ENCODE results near the gene TARBP2. TPM values are rescaled to one million over a fixed set of nuclear protein-coding genes. Genes with fewer than 3 reads are reported as not detected.

Gene TARBP2
- total RNA-seq, 1 experiment from 2014 or later: 20.7 TPM

DNA sequence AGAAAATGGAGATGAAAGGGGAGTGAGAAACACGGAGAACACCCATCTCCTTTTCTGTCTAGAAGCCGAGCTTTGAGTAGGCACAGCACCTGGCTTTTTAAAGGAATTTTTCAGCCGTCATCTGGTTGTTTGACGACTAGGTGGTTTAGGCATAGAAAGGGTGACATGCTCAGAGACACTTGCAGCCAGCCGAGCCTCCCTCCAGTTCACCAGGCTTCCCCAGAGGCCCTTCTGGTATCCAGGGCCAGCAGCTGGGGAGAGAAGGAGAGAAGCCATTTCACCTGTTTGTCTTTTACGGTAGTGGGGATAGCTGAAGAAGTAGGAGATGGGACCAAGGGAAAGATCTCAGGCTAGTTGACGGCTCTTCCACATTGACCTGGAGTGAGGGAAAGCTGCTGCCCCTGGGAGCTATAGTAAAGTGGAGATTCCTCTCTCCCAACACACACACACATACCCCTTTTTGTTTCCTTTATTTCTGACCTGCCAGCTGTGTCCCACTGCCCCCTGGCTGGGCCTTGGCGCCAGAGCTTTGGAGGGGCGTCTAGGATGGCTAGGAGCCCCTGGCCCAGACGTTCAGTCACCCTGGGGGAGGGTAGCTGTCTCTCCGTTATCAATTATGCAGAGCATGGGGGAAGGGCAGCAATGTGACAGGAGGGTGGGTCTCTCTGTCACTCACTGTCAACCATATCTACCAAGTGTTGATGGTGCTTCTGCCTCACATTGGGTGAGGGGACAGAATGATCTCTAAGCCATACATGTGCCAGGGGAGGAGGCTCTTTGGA, 7.3 kb upstream of the TARBP2 start:
- no peak for TF ChIP-seq CTCF (IDR thresholded peaks at IDR 0.05; ENCODE audit: unreplicated experiment)
- Mint-ChIP-seq H3K27me3 (ENCODE audit: unreplicated experiment) (peaks cover 7% of the 10 kb centered on the region), H3K27ac (ENCODE audit: unreplicated experiment) (peak overlapping the region; percentile 75), H3K4me1 (ENCODE audit: low read depth, unreplicated experiment) (peaks cover 26% of the 10 kb centered on the region), H3K4me3 (ENCODE audit: low read depth, unreplicated experiment) (peak overlapping the region; percentile 96), H3K36me3 (ENCODE audit: insufficient read depth, unreplicated experiment) (peaks cover 27% of the 10 kb centered on the region), H3K9me3 (ENCODE audit: low read depth, unreplicated experiment) (no peaks in the 10 kb centered on the region)
- intact Hi-C loops (cut with micrococcal nuclease; ENCODE audit: unreplicated experiment): no loop called here
- DNase-seq: no peak
- CTCF ChIA-PET: interaction anchor here (0.5 kb wide), 1 partner anchor 610 kb away, joined by 6 read pairs; no protein-coding TSS in a partner anchor
- BruUV-seq (replicated peaks): no TSS peak

DNA sequence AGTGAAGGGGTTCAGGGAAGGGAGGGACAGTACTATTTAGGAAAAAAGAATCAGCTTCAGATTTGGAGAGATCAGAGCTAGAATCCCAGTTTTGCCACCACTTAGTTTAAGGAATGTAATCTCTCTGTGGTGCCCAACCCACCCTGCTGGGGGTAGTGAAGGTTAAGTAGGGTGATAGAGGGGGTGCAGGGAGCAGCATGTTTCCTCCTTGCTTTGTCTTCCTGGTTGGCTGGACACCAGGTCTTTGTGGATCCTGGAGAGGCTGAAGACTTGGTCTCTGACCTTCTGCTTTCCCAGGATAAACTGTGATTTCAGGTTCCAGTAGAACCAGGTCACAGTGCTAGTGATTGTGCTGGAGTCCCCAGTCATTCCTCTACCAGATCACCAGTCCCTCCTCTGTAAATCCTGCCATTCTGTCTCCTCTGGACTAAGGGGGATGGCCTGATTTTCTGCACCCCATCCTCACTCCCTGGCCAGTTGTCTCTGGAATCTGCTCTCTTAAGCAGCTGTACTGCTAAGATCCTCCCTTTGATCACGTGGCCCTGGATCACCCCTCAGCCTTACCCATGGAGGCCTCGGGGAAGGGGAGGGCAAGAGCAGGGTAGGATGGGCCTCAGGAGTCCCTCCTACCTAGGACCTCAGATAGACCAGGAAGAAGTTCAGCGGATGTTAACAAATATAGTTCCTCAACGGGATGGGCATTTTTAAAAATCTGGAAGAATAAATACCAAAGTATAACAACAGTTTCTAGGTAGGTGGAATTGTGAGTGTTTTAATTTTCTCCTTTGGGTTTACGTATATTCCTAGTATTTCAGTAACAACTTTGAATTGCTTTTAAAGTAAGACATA, 5.0 kb upstream of the TARBP2 start:
- CTCF ChIA-PET: interaction anchor here (0.9 to 1.2 kb wide), 2 partner anchors 12 to 175 kb away, joined by 3 to 6 read pairs; partner anchors contain the start of gene AAAS
- Mint-ChIP-seq H3K27me3 (ENCODE audit: unreplicated experiment) (peaks cover 10% of the 10 kb centered on the region), H3K36me3 (ENCODE audit: insufficient read depth, unreplicated experiment) (peaks cover 50% of the 10 kb centered on the region), H3K4me1 (ENCODE audit: low read depth, unreplicated experiment) (peaks cover 36% of the 10 kb centered on the region), H3K4me3 (ENCODE audit: low read depth, unreplicated experiment) (no peak overlapping the region), H3K9me3 (ENCODE audit: low read depth, unreplicated experiment) (no peaks in the 10 kb centered on the region), H3K27ac (ENCODE audit: unreplicated experiment) (no peak overlapping the region)
- no TSS peak for BruUV-seq (replicated peaks)
- DNase-seq: no peak
- intact Hi-C loops (cut with micrococcal nuclease; ENCODE audit: unreplicated experiment): no loop called here
- TF ChIP-seq CTCF (IDR thresholded peaks at IDR 0.05; ENCODE audit: unreplicated experiment): no peak

GRCh38 chr12:53496752-53497032, 4.4 kb upstream of the TARBP2 start:
- CTCF ChIA-PET: interaction anchor here (0.9 kb wide), 1 partner anchor 176 kb away, joined by 3 read pairs; the partner anchor contains the start of gene AAAS
- Mint-ChIP-seq H3K27ac (ENCODE audit: unreplicated experiment) (no peak overlapping the region), H3K4me3 (ENCODE audit: low read depth, unreplicated experiment) (no peak overlapping the region)

GRCh38 chr12:53497461-53497860, 3.6 kb upstream of the TARBP2 start:
- Mint-ChIP-seq H3K4me3 (ENCODE audit: low read depth, unreplicated experiment) (no peak overlapping the region), H3K36me3 (ENCODE audit: insufficient read depth, unreplicated experiment) (peaks cover 50% of the 10 kb centered on the region), H3K27ac (ENCODE audit: unreplicated experiment) (no peak overlapping the region), H3K9me3 (ENCODE audit: low read depth, unreplicated experiment) (no peaks in the 10 kb centered on the region), H3K4me1 (ENCODE audit: low read depth, unreplicated experiment) (peaks cover 43% of the 10 kb centered on the region), H3K27me3 (ENCODE audit: unreplicated experiment) (peaks cover 10% of the 10 kb centered on the region)
- DNase-seq: no peak
- no TSS peak for BruUV-seq (replicated peaks)
- TF ChIP-seq CTCF (IDR thresholded peaks at IDR 0.05; ENCODE audit: unreplicated experiment): no peak
- intact Hi-C loops (cut with micrococcal nuclease; ENCODE audit: unreplicated experiment): no loop called here
- CTCF ChIA-PET: no interaction called here

More at GRCh38 chr12:53496752-53497032, 4.4 kb upstream of the TARBP2 start:
- no peak for TF ChIP-seq CTCF (IDR thresholded peaks at IDR 0.05; ENCODE audit: unreplicated experiment)
- H3K4me1 Mint-ChIP-seq (ENCODE audit: low read depth, unreplicated experiment): peaks cover 36% of the 10 kb centered on the region
- BruUV-seq (replicated peaks): no TSS peak
- H3K27me3 Mint-ChIP-seq (ENCODE audit: unreplicated experiment): peaks cover 10% of the 10 kb centered on the region
- no peak for DNase-seq
- intact Hi-C loops (cut with micrococcal nuclease; ENCODE audit: unreplicated experiment): no loop called here
- H3K9me3 Mint-ChIP-seq (ENCODE audit: low read depth, unreplicated experiment): no peaks in the 10 kb centered on the region
- peaks cover 54% of the 10 kb centered on the region for H3K36me3 Mint-ChIP-seq (ENCODE audit: insufficient read depth, unreplicated experiment)
